Forelimb muscle (tissue), 1 donor: Measurements from ENCODE around the gene CAMTA1. TPM values are rescaled to one million over a fixed set of nuclear protein-coding genes. Genes with fewer than 3 reads are reported as not detected.

Source experiments
- DNase-seq: peaks from one replicate; pipeline ENCODE4 v3.0.0-alpha.2; 2013; ENCODE audit warnings: low read depth
- polyA plus RNA-seq: library from polyadenylated mRNA; unstranded; fragments of 120-200 nt; gene quantifications from one replicate; pipeline ENCODE4 v1.2.1, GENCODE V29; 2013; ENCODE audit not compliant: insufficient read length

Gene CAMTA1
- polyA plus RNA-seq, 1 donor = 43.5 TPM

DNA sequence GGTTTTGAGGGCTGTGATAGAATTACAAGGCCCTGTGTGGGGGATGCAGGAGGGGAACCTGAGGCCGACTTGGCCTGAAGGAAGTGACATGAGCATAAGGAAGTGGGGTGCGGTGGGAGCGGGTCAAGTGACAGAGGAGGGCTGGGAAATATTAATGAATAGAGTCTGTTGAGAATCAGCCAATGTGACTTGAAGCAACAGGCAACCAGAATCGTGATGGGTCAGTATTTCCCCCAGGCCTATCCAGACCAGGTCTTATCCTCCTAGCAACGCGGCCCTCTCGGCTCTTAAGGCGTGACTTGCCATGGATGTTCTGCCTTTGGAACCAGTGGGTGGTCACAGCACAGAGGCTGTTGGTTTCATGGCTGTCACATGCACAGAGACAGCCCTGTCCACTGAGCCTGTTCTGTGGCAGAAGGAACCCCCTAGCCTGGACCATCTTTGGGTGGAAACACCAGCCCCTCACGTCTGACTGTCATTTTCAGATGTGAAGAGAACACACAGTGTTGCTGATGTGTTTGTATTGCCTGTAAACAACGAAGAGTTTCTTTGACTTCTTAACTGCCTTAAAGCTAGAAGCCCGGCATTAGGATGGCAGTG, 468.8 kb downstream of the CAMTA1 start:
- no peak for DNase-seq

DNA sequence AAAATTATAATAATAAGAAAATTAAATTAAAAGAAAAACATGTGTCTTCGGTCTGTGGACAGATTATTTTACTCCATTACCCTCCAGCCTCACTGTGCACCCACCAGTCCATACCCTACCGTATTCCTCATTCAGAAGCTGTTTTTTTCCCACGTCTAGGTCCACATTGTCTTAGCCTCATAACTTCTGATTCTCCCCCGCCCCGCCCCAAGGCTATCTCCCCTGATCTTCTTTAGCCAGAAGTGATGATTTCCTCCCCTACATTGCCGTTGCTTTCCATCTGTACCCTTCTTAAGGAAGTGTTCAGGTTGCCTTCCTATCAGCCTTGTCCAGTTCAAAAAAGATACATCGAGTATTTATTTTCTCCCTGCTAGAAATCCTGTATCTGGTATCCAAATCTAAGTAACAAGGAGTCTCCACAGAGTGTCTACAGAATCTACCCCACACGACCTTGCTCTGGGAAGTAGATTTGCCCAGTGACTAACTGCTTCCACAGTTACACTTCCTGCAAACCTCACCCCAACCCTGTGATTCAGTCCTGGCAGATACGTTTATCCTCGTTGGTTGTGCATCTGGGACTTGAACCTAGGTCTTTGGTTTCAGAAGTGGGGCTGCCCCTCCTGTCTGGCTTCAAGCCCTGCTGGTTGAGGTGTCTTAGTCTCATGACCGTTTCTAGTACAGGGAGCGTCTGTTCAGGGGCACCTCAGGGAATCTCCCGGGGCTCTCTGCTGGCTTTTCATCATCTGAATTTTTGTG, 470.2 kb downstream of the CAMTA1 start:
- DNase-seq = no peak

DNA sequence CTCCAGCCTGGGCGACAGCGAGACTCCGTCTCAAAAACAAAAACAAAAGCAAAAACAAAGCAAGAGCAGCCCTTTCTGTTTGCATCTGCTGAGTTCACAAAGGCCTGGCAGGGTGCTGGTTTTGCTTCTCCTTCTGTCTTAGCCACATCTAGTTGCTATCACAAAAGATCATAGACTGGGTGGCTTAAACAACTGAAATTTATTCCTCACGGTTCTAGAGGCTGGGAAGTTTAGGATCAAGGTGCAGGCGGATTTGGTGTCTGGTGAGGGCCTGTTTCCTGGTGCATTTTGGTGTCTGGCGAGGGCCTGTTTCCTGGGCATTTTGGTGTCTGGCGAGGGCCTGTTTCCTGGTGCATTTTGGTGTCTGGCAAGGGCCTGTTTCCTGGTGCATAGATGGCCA, 471.3 kb downstream of the CAMTA1 start:
- DNase-seq = no peak

DNA sequence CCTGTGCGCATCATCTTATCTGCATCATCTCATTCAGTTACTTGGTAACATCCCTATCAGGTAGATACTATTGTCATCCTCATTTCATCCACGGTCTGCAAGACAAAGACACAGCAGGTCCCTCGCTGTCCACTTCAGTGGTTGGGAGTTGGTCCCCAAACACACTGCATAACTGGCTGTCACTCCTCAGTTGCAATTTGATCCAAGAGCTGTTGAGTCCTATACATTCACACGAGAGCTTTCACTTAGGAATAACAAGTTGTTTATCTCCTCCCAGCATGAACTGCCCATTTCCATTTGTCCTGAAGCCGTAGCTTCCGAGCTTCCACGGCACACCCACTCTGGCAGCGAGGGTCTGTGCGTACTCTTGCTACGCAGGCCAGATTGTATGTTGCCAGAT, 472.0 kb downstream of the CAMTA1 start:
- DNase-seq = no peak

DNA sequence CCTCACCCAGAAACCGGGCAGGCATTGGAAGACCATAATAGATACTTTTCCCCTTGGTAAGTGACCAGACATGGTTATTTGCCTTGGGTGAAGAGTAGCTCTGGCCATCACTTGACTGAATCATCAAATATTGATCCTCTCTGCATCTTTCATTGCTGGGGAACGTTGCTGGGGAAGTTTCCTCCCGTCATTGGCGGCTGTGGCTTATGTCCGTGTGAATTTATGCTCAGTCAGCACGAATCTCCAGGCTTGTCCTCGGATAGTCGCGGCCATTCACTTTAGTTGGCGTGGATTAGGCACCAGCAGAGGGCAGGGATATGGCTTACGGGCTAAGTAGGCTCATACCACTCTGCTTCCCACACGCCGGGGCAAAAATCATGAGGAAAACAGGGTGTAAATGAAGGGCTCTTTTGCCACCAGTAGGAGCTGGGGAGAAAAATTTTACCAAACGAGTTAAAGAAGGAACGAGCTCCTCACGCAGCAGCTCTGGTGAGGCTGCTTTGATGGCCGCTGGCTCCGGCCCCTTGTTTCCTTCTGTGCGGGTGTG, 473.4 kb downstream of the CAMTA1 start:
- DNase-seq = no peak

DNA sequence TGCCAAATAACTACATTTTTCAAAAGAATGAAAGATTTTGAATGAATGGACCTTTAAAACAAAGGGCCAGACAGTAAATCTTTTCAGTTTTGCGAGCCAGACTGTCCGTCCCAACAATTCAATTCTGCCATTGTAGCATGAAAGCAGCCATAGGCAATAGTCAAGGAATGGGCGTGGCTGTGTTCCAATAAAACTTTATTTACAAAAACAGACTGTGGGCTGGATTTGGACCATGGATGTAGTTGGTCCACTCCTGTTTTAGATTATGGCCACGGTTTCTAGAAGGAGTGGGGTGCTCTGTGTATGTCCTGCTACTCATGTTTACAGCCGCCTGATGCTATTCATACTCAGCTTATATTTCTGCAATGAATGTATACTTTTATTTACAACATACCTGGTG, 474.7 kb downstream of the CAMTA1 start:
- no peak for DNase-seq

DNA sequence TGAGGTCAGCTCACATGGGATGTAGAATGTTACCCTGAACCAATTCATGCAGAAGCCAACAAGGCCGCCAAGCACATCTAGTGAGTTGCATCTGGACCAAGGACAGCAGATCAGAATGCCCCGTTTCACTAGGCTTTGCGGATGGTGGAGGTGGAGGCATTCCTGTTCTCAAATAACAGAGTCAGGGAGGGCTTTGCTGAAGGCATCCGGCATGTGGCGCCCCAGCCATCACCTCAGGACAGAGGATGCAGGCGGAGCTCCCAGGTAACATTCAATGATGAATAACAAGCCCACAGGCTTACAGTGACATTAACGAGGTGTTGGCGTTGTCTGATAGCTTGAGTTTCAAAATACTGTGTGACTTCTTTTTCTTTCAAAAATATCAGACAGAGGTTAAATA, 476.2 kb downstream of the CAMTA1 start:
- DNase-seq = no peak

DNA sequence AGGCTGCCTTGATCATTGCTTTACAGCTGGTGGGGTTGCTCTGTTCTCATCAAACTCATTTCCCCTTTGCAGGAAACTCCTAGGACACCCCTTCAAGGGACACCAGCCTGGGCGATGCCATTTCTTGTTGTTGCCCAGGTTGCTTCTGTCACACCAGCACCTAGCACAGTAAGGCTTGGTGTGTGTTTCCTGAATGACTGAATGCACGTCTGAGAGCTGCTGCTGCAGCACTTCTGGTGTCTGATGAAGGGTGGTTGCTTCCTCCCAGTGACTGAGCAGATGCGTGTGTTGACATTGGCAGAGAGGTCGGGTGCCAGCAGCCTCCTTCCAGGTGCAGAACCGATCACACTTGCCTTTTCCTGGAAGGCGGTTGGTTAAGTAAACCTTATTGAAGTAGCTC, 477.4 kb downstream of the CAMTA1 start:
- no peak for DNase-seq

DNA sequence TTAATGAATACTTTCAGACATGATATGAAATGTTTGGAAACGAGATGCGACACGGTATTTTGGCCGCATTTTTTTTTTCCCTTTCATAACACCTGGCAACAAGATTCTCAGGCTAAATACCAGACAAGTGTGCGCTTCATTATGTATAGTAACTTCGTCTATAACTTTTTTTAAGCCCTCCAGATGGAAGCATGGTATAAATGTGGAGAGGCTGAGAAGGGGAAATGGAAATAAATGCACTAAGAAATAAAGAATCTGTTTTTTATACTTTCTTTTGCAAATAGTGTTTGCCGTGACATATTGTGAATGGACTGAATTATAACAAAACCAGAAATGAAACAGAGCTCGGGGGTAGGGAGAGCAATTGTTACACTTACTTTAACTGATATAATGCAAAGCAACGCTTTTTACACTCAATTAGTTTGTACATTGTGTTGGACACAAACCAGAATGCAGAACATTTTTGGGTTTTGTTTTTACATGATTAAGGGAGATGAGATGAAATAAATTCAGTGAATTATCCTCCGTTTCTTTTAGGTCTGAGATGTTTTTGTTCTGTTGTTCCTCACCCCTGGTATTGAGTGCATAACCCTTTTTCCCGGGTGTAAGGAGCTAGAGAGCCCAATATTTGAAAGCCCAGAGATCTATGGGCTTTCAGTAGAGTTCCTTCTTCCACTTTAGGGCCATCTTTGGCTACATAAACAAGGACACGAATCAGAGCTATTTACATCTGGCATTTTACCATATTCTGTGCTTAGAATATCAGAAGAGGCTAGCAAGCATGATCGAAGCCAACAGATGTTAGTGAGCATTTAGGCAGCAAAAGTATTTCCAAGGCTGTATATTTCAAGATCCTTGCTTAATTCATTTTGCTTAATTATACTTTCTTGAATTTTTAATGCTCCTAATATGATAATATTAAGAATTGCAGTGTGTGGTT, 478.0 kb downstream of the CAMTA1 start:
- no peak for DNase-seq

DNA sequence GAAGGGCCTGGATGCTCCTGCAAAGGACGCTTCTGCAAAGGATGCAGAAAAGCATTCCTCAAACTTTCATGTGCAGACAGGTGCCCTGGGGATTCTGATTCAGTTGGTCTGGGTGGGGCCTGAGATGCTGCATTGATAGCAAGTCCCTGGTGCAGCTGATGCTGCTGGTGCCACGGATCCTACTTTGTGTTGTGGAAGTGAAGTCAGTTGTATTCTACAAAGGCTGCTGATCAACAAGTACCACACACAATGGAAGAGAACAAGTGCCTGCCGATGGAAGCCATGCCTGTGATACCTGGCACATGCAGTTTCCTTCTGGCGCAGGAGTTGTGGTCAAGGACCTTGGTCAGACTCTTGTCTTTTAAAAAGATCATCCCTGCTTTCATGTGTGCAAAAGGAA, 478.8 kb downstream of the CAMTA1 start:
- DNase-seq = no peak

DNA sequence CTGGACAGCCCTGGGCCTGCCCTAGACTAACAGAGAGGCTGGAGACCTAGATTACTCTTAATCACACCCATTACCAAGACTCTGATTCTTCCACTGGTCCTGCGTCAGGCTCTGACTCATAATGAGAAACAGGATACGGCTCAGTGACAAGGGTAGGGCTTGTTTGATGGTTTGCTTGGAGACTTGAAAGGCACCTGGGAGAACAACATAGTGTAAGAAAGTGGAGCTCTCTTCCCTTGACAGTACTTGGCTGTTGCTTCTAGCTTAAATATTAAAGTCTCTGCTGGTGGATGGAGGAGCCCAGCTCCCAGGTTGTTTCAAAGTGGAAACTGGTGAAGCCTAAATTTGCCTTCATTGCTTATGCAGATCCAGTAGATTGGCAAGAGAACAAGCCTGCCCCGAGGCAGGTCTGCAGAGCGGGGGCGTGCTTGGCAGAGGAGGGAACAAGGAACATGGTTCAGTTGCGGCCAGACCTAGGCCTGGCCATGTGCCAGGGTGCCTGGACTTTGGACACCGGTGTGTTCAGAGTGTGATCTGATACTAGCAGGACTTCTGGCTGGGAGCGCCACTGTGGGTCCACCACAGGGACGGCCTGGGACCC, 480.6 kb downstream of the CAMTA1 start:
- DNase-seq = no peak

DNA sequence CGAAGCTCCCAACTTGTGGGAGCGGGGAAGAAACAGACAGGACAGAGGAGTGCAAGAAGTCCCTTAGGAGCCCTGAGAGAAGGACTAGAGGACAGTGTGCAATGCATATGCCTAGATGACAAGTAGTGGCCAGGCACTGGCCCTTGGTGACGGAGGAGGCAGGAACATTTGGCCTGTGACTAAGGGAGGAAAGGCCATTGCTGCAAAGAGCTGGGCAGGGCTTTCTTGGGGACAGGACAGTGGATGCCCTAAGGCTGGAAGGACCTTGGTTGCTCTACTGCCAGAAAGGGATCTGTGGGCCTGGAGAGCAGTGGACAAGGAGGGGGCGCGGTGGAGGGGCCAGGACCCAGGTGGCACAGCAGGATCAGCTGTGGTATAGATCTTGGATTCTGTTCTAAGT, 481.3 kb downstream of the CAMTA1 start:
- DNase-seq = no peak

DNA sequence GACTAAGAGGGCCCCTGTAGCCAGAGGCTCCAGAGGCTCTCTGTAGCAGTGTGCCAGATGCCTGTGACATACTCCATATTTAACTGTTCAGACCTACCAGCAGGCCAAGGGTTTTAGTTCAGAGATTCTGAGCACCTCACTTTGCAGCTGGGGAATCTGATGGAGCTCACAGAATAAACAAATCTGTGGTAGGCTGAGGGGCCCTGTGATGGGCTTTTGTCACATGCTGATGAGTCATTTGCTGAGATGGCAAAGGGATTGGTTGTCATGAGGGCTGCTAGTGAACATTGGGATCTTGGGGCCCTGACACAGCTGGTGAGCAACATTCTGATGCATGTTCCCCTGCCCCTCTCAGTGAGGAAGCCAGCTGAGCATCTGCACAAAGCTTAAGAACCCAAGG, 482.2 kb downstream of the CAMTA1 start:
- no peak for DNase-seq

DNA sequence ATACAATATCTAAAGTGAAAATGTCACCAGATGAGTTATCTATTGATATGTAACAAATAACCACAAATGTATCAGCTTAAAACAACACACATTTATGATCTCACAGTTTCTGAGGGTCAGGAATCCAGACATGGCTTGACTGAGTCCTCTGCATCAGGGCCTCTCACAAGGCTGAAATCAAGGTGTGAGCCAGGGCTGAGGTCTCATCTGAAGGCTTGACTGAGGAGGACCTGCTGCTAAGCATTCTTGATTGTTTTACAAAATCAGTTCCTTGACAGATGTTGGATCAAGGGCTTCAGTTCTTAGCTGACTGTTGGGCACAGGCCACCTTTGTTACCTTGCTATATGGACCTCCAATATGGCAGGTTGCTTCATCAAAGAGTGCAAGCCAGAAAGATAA, 483.7 kb downstream of the CAMTA1 start:
- DNase-seq = no peak

DNA sequence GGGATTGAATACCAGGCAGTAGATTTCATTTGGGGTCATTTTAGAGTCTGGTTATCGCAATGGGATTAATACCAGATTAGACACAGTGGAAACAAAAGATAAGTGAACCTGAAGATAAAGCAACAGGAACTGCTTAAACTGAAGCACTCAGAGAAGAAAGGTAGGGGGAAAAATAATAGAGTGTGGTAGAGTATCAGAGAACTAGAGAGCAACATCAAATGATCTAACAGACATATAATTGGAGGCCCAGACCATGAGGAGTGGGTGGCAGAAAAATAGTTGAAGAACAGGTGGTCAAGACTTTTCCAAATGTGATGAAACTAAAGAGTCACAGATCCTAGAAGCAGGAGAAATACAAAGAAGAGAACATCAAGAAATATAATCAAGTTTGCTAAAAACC, 484.3 kb downstream of the CAMTA1 start:
- DNase-seq = no peak

DNA sequence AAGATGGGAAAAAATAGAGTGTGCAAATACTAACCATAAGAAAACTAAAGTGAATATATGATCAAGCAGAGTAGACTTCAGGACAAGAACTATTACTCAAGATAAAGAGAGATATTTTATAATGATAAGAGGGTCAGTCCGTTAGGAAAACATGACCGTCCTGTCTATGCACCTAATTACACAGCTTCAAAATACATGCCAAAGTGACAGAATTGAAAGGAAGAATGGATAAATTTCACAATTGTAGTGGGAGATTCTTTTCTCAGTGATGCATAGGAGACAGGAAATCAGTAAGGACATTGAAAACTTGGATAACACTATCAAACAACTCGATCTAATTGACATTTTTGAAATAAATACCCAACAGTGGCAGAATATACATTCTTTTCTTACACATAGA, 489.0 kb downstream of the CAMTA1 start:
- no peak for DNase-seq

DNA sequence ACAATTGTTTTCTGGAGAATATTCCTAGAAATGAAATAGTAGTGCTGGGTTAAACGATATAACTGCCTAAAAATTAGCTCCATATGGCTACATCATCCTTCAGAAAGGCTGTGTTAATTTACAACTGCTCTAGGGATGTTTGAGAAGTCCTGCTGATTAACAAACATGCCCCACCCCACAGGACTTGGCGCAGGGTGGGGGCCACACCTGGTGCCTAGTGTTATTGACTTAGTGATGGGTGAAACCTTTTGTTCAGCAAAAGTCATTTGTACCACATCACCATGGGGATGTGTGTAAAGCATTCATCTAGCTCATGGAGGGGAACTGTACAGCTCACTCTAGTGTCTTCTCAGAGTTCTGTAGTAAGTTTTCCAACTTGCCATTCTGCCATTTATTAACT, 492.8 kb downstream of the CAMTA1 start:
- no peak for DNase-seq

DNA sequence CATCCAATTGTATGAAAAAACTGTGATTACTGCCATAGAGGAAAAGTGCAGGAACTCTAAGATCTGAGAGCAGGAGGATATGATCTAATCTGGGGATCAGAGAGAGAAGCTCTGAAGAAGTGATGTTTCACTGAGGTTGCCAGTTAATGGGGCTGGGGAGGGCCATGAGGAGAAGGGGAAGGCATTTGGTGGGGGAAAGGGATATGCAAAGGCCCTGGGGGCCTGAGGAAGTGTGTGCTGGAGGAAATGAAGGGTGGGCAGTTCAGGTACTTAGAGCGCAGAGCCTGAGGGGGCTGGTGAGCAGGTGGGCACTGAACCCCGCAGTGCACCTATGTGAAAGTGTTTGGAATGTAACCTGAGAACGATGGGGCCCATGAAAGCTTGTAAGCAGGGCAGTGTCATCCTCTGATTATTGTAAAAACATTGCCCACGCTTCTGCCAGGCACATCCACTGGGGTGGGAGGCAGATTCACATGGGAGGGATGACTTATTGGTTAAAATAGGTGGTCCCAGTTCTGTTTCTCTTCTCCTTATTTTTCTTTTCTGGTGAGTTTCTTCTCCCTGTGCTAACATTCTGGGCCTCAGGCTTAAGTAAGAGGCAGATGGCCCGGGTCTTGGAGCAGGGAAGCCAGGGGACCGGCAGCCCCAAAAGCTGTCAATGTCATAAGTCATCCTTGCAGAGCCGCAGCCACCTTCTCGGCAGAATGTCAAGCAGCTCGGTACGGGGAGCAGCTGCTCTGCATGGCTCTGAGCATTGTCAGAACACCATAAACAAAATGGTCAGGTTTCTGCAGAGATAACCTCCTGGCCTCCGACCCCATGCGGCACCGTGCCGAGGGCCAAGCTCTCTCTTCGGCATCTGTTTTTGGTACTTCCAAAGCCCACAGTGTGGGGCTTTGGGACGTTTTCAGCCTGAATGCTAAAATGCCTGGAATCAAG, 493.8 kb downstream of the CAMTA1 start:
- DNase-seq = no peak

DNA sequence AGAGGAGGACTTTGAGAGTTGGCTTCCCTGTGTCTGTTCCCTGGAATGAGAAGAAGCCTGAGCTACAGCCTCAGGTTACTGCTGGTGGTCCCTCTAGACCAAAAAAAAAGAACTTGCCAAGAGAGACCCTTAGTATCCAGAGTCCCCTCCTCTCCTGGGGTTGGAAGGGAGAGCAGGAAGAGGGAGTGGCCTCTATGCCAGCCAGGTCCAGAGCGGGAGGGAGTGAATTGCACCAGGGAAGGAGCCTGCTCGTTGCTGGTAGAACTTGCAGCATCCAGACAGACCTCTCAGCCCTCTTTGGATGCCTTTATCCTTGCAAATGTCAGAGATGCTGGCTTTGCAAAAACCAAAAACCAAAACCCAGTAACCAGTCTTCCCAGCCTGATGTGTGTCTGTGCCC, 494.5 kb downstream of the CAMTA1 start:
- no peak for DNase-seq

DNA sequence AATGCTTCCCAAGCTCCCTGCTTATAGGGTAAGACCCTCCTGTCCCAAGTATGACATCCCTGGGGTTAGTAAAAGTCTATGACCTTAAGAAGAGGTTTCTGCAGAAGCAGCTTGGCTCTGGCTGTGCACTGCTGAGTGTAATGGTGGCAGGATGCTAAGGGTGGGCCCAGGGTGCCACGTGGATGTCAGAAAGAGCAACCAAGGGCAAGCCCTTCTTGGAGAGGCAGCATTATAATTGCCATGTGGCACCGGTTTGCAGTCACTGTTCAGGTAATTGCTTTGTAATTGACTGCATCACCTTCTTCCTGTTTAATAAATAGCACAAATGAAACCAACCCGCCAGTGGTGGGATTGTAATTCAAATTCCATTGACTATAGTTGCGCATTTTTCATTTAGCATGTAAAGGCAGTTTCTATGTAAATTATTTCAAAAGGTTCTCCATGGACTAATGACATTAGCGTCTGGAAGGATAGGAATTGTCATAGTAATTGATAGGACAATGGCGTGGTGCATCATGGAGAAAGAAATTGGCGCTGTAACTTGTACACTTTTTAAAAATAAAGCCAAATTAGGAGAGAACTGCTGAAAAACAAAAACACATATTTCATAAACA, 495.2 kb downstream of the CAMTA1 start:
- DNase-seq = no peak
